Activated CD4-positive, alpha-beta T cell treated with anti-CD3 and anti-CD28 coated beads, Interleukin-2, Interleukin-6, amounts not matched to agents 100 ng/mL and 50 ng/mL, durations not matched to agents 16 hours and 8 hours (primary cell): ENCODE data around the gene CAPN8.

Experiments
- DNase-seq: peaks from one replicate; pipeline ENCODE4 v3.0.0-alpha.2; 2020

Gene CAPN8

GRCh38 chr1:223665592-223666312, at the start of gene CAPN8:
Gene CAPN8 (minus strand): TSS chr1:223665701. CDS start chr1:223665646, 55 bp downstream.
- DNase-seq = no peak

- DNase-seq = no peak
These were observed 49.5 kb upstream of the CAPN8 start for GRCh38 chr1:223714849-223715603.

GRCh38 chr1:223714421-223714724, 48.9 kb upstream of the CAPN8 start:
- DNase-seq = no peak

GRCh38 chr1:223713546-223714420, 48.3 kb upstream of the CAPN8 start:
- peak; percentile 28 for DNase-seq

- peak; percentile 43 for DNase-seq
These were observed 47.5 kb upstream of the CAPN8 start for GRCh38 chr1:223712850-223713474.

GRCh38 chr1:223712194-223712849, 46.8 kb upstream of the CAPN8 start, which contains the start of gene CAPN2:
Gene CAPN2 (plus strand): TSS chr1:223712539. CDS start chr1:223712641, 102 bp downstream.
- peak; percentile 76 for DNase-seq

GRCh38 chr1:223711747-223712193, 46.3 kb upstream of the CAPN8 start:
- no peak for DNase-seq

- DNase-seq = no peak
These were observed 45.7 kb upstream of the CAPN8 start for GRCh38 chr1:223711173-223711572.

GRCh38 chr1:223710179-223711133, 45.0 kb upstream of the CAPN8 start:
- no peak for DNase-seq

- DNase-seq = no peak
These were observed 44.1 kb upstream of the CAPN8 start for GRCh38 chr1:223709598-223709997.

- no peak for DNase-seq
These were observed 43.3 kb upstream of the CAPN8 start for GRCh38 chr1:223708651-223709268.

- no peak for DNase-seq
These were observed 42.5 kb upstream of the CAPN8 start for GRCh38 chr1:223708001-223708359.

GRCh38 chr1:223707256-223708000, 41.9 kb upstream of the CAPN8 start:
- no peak for DNase-seq

GRCh38 chr1:223706077-223706973, 40.8 kb upstream of the CAPN8 start:
- no peak for DNase-seq

GRCh38 chr1:223704921-223705878, 39.7 kb upstream of the CAPN8 start:
- DNase-seq = no peak

GRCh38 chr1:223703668-223704013, 38.1 kb upstream of the CAPN8 start:
- DNase-seq = no peak
